Esophagus squamous epithelium (tissue), 4 donors: ENCODE results near the gene HECA.

Source experiments
- POLR2A ChIP-seq, 4 donors: fragments of 450-650 bp; IDR thresholded peaks; one replicate each; pipeline ENCODE4 v1.6.1; 2017; ENCODE audit warnings: antibody characterized with exemption in 4 of 4, mild to moderate bottlenecking in 4 of 4, moderate library complexity in 3 of 4
- TF ChIP-seq, protein P1 (sequence below), 6 experiments: fragments of 450-650 bp in 4 of 6; fragments of 200-600 bp in 2 of 6; sonication (generic) in 2 of 6; IDR thresholded peaks; one replicate each; pipeline ENCODE4 v1.5.1; 2016 to 2019; ENCODE audit warnings: antibody characterized with exemption in 6 of 6, mild to moderate bottlenecking in 4 of 6, moderate library complexity in 4 of 6

DNA sequence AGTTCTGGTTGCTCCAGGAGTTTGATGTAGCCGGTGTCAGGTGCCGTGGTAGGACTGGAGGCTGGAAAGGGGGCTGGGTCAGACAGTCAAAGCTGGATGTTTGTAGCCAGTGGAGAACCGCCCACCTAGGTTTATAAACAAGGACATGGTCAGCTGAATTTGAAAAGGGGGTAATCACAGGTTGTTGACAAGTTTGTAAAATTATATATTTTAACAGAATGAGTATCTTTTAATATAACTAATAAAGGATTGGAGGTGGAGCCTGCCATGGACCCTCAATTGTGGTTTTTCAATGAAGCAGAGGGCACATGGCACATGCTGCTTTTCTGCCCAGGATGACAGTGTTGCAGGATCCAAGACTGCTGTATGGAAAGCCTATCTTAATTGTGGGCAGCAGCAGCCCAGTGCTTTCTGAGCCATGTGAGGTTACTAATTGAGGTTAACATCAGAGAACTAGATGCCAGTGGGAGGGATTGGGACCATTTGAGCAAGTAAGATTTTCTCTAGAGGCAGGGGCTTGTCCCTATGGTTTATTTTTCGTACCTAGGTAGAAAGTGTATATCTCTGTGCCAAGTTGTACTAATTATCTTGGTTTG lies 9.7 kb downstream of the HECA start:
- TF ChIP-seq, protein P1, sequence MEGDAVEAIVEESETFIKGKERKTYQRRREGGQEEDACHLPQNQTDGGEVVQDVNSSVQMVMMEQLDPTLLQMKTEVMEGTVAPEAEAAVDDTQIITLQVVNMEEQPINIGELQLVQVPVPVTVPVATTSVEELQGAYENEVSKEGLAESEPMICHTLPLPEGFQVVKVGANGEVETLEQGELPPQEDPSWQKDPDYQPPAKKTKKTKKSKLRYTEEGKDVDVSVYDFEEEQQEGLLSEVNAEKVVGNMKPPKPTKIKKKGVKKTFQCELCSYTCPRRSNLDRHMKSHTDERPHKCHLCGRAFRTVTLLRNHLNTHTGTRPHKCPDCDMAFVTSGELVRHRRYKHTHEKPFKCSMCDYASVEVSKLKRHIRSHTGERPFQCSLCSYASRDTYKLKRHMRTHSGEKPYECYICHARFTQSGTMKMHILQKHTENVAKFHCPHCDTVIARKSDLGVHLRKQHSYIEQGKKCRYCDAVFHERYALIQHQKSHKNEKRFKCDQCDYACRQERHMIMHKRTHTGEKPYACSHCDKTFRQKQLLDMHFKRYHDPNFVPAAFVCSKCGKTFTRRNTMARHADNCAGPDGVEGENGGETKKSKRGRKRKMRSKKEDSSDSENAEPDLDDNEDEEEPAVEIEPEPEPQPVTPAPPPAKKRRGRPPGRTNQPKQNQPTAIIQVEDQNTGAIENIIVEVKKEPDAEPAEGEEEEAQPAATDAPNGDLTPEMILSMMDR (IDR thresholded peaks at IDR 0.05), result no peak
- TF ChIP-seq POLR2A (IDR thresholded peaks at IDR 0.05), result no peak
